ENCODE measurements around the gene PSG5.
"Not testable (repeated sequence)": the region's sequence is repeated elsewhere in the genome, so short reads cannot be mapped to it uniquely, and the experiment has no call there.

PSG5 gene

DNA sequence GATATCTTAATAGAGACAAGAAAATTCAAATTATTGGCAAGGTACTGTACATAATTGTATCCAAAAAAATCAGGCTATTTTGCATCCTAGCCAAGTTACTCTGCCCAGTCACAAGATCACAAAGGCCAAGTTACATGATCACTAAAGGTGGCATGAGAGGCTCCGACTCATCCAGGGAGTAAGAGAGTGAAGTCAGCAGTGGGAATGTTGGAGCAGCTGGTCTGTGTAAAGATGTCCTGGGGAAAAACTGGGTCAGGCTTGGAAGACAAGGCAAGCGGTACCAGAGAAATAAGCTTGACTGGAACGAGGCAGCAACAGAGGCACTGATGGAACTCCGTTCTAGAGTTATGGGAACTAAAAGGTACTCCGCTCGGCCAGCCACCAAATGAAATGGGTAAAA is 53.6 kb downstream of the PSG5 start:
- Histone ChIP-seq H3F3A (ENCODE audit: insufficient read depth, low read length) (no peaks in the 10 kb centered on the region), H3K4me2 (ENCODE audit: low read length) (no peak overlapping the region), H3K9me3 (ENCODE audit: low read length) (no peaks in the 10 kb centered on the region), H3K9me2 (ENCODE audit: low read depth, low read length) (no peaks in the 10 kb centered on the region), H3K4me3 (ENCODE audit: low read depth, low read length, poor library complexity, severe bottlenecking) (no peak overlapping the region), H3K4me1 (ENCODE audit: insufficient read depth, low read length, severe bottlenecking) (no peaks in the 10 kb centered on the region), H3K36me3 (ENCODE audit: insufficient read depth, low read length) (no peaks in the 10 kb centered on the region), H2AFZ (ENCODE audit: low read length) (no peak overlapping the region), H3K27me3 (ENCODE audit: insufficient read depth, low read length) (no peaks in the 10 kb centered on the region), H3K9ac (ENCODE audit: low read length) (no peak overlapping the region), H4K20me1 (ENCODE audit: insufficient read depth, low read length) (no peaks in the 10 kb centered on the region), H3K79me2 (ENCODE audit: insufficient read depth, low read length) (no peaks in the 10 kb centered on the region), H3K27ac (ENCODE audit: low read depth, low read length, poor library complexity, severe bottlenecking) (no peak overlapping the region)
- TF ChIP-seq EZH2 (IDR thresholded peaks at IDR 0.05; ENCODE audit: borderline replicate concordance, low read length) (no peak), CTCF (IDR thresholded peaks at IDR 0.05; ENCODE audit: low read length) (no peak)

DNA sequence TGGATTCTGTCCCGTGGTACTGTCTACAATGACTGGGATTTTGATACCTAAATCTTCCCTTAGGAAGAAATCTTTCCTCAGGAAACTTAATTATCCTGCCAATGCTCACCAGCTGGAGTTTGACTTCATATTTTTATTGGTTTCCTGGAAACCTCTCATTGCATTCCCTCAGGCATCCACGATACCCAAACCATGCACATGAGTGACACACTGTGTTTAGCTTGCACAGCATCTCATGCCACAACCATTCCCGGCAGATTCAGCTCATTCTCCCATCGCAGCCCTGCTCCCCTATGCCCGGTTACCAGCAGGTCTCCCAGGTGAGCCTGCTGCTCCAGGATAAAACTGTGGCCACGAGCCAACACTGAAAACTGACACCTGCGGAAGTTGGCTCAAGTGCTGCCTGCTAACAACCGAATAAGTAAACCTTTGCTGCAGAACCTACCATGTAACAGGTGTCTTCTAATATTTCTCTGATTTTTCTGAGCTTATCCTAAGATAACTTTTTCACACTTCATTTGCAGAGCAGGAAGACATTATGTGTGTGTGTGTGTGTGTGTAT is 55.0 kb downstream of the PSG5 start:
- not testable (repeated sequence) for H3K36me3 ChIP-seq (ENCODE audit: insufficient read depth, low read length); H3K9ac ChIP-seq (ENCODE audit: low read length); H3F3A ChIP-seq (ENCODE audit: insufficient read depth, low read length); H3K9me3 ChIP-seq (ENCODE audit: low read length); H2AFZ ChIP-seq (ENCODE audit: low read length); H3K27ac ChIP-seq (ENCODE audit: low read depth, low read length, poor library complexity, severe bottlenecking); H3K79me2 ChIP-seq (ENCODE audit: insufficient read depth, low read length); H3K9me2 ChIP-seq (ENCODE audit: low read depth, low read length); H3K4me1 ChIP-seq (ENCODE audit: insufficient read depth, low read length, severe bottlenecking); H3K27me3 ChIP-seq (ENCODE audit: insufficient read depth, low read length); H3K4me2 ChIP-seq (ENCODE audit: low read length); H3K4me3 ChIP-seq (ENCODE audit: low read depth, low read length, poor library complexity, severe bottlenecking); H4K20me1 ChIP-seq (ENCODE audit: insufficient read depth, low read length)

DNA sequence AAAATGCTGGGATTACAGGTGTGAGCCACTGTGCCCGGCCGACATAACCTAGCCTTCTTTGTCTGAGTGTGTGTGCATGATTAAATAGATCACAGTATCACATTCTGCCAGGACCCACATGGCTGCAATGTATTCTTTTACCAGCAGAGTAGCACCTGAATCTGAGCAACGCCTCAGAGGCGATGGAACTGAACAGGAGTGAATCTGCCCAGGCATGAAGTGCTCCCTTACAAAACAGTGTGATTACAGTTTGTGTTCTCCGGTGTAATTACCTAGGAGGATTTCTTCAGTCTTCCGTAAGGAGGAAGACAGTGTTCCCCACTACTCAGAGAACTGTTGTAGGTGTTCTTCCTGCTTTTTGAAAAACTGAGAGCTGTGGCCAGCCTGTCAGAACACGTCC is 57.1 kb downstream of the PSG5 start:
- H3F3A ChIP-seq (ENCODE audit: insufficient read depth, low read length); H3K4me1 ChIP-seq (ENCODE audit: insufficient read depth, low read length, severe bottlenecking); H3K27ac ChIP-seq (ENCODE audit: low read depth, low read length, poor library complexity, severe bottlenecking); H3K9ac ChIP-seq (ENCODE audit: low read length); H3K36me3 ChIP-seq (ENCODE audit: insufficient read depth, low read length); H2AFZ ChIP-seq (ENCODE audit: low read length); H3K4me2 ChIP-seq (ENCODE audit: low read length); H3K79me2 ChIP-seq (ENCODE audit: insufficient read depth, low read length); H3K27me3 ChIP-seq (ENCODE audit: insufficient read depth, low read length); H4K20me1 ChIP-seq (ENCODE audit: insufficient read depth, low read length); H3K9me2 ChIP-seq (ENCODE audit: low read depth, low read length); H3K4me3 ChIP-seq (ENCODE audit: low read depth, low read length, poor library complexity, severe bottlenecking); H3K9me3 ChIP-seq (ENCODE audit: low read length): not testable (repeated sequence)

GRCh38 chr19:43127336-43127735 is 59.0 kb downstream of the PSG5 start:
- not testable (repeated sequence) for H3K79me2 ChIP-seq (ENCODE audit: insufficient read depth, low read length); H3K4me1 ChIP-seq (ENCODE audit: insufficient read depth, low read length, severe bottlenecking); H3K36me3 ChIP-seq (ENCODE audit: insufficient read depth, low read length); H3K4me2 ChIP-seq (ENCODE audit: low read length); H3K9me3 ChIP-seq (ENCODE audit: low read length); H3K27ac ChIP-seq (ENCODE audit: low read depth, low read length, poor library complexity, severe bottlenecking); H4K20me1 ChIP-seq (ENCODE audit: insufficient read depth, low read length); H3F3A ChIP-seq (ENCODE audit: insufficient read depth, low read length); H3K9ac ChIP-seq (ENCODE audit: low read length); H3K27me3 ChIP-seq (ENCODE audit: insufficient read depth, low read length); H3K4me3 ChIP-seq (ENCODE audit: low read depth, low read length, poor library complexity, severe bottlenecking); H2AFZ ChIP-seq (ENCODE audit: low read length); H3K9me2 ChIP-seq (ENCODE audit: low read depth, low read length)

GRCh38 chr19:43126720-43127119 is 59.6 kb downstream of the PSG5 start:
- Histone ChIP-seq H3K79me2 (ENCODE audit: insufficient read depth, low read length) (no peaks in the 10 kb centered on the region), H2AFZ (ENCODE audit: low read length) (no peak overlapping the region), H3K36me3 (ENCODE audit: insufficient read depth, low read length) (no peaks in the 10 kb centered on the region), H3K4me3 (ENCODE audit: low read depth, low read length, poor library complexity, severe bottlenecking) (no peak overlapping the region), H3K27me3 (ENCODE audit: insufficient read depth, low read length) (no peaks in the 10 kb centered on the region), H3K9me3 (ENCODE audit: low read length) (no peaks in the 10 kb centered on the region), H3K9me2 (ENCODE audit: low read depth, low read length) (no peaks in the 10 kb centered on the region), H3F3A (ENCODE audit: insufficient read depth, low read length) (no peaks in the 10 kb centered on the region), H4K20me1 (ENCODE audit: insufficient read depth, low read length) (no peaks in the 10 kb centered on the region), H3K4me1 (ENCODE audit: insufficient read depth, low read length, severe bottlenecking) (no peaks in the 10 kb centered on the region), H3K9ac (ENCODE audit: low read length) (no peak overlapping the region), H3K4me2 (ENCODE audit: low read length) (no peak overlapping the region), H3K27ac (ENCODE audit: low read depth, low read length, poor library complexity, severe bottlenecking) (no peak overlapping the region)
- TF ChIP-seq CTCF (IDR thresholded peaks at IDR 0.05; ENCODE audit: low read length) = no peak
